Sigmoid colon (tissue), 4 donors: ENCODE results near the gene PCDHGA12.

Experiments used
- CTCF ChIP-seq, 4 experiments: fragments of 450-650 bp in 3 of 4; fragments of 200-600 bp in 1 of 4; IDR thresholded peaks; one replicate each; pipeline ENCODE4 v1.5.1; 2016 to 2019; ENCODE audit warnings: antibody characterized with exemption in 4 of 4, mild to moderate bottlenecking in 3 of 4, moderate library complexity in 2 of 4
- EP300 ChIP-seq, 4 donors: sonication (generic); formaldehyde crosslinking; IDR thresholded peaks; one replicate each; pipeline ENCODE4 v1.6.1; 2017; ENCODE audit warnings: antibody characterized with exemption in 4 of 4
- POLR2A ChIP-seq, 2 donors: fragments of 450-650 bp; IDR thresholded peaks; one replicate each; pipeline ENCODE4 v1.6.1; 2016; ENCODE audit warnings: antibody characterized with exemption in 2 of 2, mild to moderate bottlenecking in 2 of 2, moderate library complexity in 2 of 2
- POLR2AphosphoS5 ChIP-seq, 4 donors: sonication (generic); formaldehyde crosslinking; IDR thresholded peaks; one replicate each; pipeline ENCODE4 v1.6.1; 2017; ENCODE audit warnings: antibody characterized with exemption in 4 of 4

- TF ChIP-seq POLR2AphosphoS5 (IDR thresholded peaks at IDR 0.05): no peak
- TF ChIP-seq CTCF (IDR thresholded peaks at IDR 0.05): no peak
- TF ChIP-seq POLR2A (IDR thresholded peaks at IDR 0.05): no peak
- TF ChIP-seq EP300 (IDR thresholded peaks at IDR 0.05): no peak
These were observed 6.9 kb downstream of the PCDHGA12 start for GRCh38 chr5:141437221-141437620.
